ENCODE data around the gene EEF2K.

DNA sequence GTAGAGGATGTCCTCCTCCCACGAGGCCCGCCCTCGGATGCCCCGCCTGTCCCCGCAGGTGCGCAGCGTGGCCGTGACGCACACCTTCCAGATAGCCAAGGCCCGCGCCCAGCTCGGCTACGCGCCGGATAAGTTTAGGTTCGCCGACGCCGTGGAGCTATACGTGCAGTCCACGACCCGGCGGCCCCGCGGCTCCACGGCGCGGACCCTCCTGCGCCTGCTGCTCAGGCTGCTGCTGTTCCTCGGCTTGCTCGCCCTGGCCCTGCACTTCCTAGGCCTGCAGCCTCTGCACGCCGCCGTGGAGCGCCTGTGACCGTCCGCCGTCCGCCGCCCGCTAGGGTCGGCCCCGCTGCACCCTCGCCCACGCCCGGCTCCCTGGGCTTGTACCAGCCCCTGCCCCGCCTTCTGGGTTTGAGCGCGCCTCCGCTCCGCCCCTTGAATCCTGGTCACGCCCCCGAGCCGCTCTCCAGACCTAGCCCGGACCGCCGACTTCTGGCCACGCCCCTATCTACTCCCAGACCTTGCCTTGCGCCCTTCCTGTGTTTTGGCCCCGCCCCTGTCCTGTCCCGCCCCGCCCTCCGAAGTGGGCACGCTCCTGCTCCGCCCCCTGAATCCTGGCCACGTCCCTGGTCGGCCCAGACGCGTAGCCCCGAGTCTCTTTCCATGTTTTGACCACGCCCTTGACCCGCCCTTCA lies 15.8 kb upstream of the EEF2K start:
- TF ChIP-seq POLR2A (IDR thresholded peaks at IDR 0.05) (peak; percentile 55 to 91), CTCF (IDR thresholded peaks at IDR 0.05) (no peak)

Measured in thyroid gland (tissue), 4 donors.